Immature natural killer cell (primary cell): ENCODE results near the gene ZFP1. TPM values are rescaled to one million over a fixed set of nuclear protein-coding genes. Genes with fewer than 3 reads are reported as not detected.
"Not testable (repeated sequence)": the region's sequence is repeated elsewhere in the genome, so short reads cannot be mapped to it uniquely, and the experiment has no call there.

Experiments used
- DNase-seq, 3 donors: peaks; one replicate each; pipeline ENCODE4 v3.0.0; 2022; ENCODE audit warnings: mixed read lengths in 1 of 3
- H3K27ac Mint-ChIP-seq, 6 donors: one replicate each; pipeline ENCODE4 v1.8.0; 2020; ENCODE audit warnings: mixed read lengths in 6 of 6, mild to moderate bottlenecking in 5 of 6, inconsistent platforms in 4 of 6, moderate library complexity in 3 of 6
- H3K27me3 Mint-ChIP-seq, 3 donors: one replicate each; pipeline ENCODE4 v1.8.0; 2020 to 2021; ENCODE audit warnings: low read depth in 3 of 3, mild to moderate bottlenecking in 3 of 3, mixed read lengths in 3 of 3, moderate library complexity in 3 of 3, inconsistent platforms in 1 of 3
- H3K36me3 Mint-ChIP-seq, 3 donors: one replicate each; pipeline ENCODE4 v1.8.0; 2020; ENCODE audit warnings: mixed read lengths in 3 of 3, inconsistent platforms in 2 of 3, mild to moderate bottlenecking in 2 of 3
- H3K4me1 Mint-ChIP-seq, 2 donors: one replicate each; pipeline ENCODE4 v1.8.0; 2020; ENCODE audit warnings: inconsistent platforms in 2 of 2, mild to moderate bottlenecking in 2 of 2, mixed read lengths in 2 of 2, moderate library complexity in 1 of 2
- H3K4me3 Mint-ChIP-seq, 5 donors: one replicate each; pipeline ENCODE4 v1.8.0; 2020; ENCODE audit warnings: mild to moderate bottlenecking in 5 of 5, mixed read lengths in 5 of 5, inconsistent platforms in 3 of 5, moderate library complexity in 3 of 5
- H3K9me3 Mint-ChIP-seq, 6 donors: one replicate each; pipeline ENCODE4 v1.8.0; 2020; ENCODE audit warnings: mild to moderate bottlenecking in 6 of 6, mixed read lengths in 6 of 6, inconsistent platforms in 4 of 6, moderate library complexity in 3 of 6
- polyA plus RNA-seq, 3 donors: library from polyadenylated mRNA; unstranded; fragments of 300-500 nt; fragmentation: Illumina TruSeq; gene quantifications; one replicate each; pipeline ENCODE4 v1.2.3, GENCODE V29; 2021

ZFP1 gene
- polyA plus RNA-seq, 3 donors from 2014 or later = 5.6 to 23.0 (median 15.5) TPM

DNA sequence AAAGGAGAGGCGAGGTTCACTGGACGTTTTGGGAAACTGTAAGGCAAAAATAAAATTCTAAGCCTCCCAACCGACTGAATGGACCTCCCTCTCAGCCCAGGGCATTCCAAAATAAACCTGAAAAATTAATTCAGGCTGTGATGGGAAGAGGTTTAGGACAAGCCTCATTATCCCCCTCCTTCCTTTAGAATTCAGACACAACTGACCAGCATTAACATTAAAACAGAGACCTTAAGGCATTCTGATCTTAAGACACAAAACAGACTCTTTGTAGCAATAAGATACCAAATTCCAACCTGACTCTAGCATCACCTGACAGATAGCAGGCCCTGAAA, 31.4 kb upstream of the ZFP1 start:
- H3K27me3 Mint-ChIP-seq = peaks cover 0 to 5% (median 5%) of the 10 kb centered on the region in 3 donors
- H3K9me3 Mint-ChIP-seq = peaks cover 0 to 9% (median 0%) of the 10 kb centered on the region in 6 donors
- H3K36me3 Mint-ChIP-seq = no peaks in the 10 kb centered on the region
- no peaks in the 10 kb centered on the region for H3K4me1 Mint-ChIP-seq
- H3K27ac Mint-ChIP-seq = no peak overlapping the region
- no peak overlapping the region for H3K4me3 Mint-ChIP-seq
- DNase-seq = no peak

DNA sequence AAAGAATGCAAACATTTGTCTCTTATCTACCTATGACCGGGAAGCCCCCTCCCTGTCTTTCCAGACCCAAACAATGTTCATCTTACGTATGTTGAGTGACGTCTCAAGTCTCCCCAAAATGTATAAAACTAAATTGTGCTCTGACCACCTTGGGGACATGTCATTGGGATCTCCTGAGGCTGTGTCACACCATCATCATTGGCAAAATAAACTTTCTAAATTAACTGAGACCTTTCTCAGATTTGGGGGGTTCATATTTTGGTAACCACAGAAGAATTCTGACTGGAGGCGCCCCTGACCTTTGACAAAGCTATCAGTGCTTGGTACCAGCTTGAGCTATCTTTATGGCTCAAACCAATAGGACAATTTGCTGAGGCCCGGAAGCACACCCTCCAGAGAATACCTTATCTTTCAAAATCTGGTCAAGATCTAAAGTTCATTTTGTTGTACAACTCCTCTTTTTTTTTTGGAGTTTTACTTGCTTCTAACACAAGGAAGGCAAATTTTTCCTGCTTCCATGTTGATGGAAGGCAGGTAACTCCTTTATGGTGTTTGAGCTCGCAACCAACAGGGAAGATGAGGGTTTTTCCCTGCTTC, 29.3 kb upstream of the ZFP1 start:
- peaks cover 0 to 3% (median 0%) of the 10 kb centered on the region in 3 donors for H3K27me3 Mint-ChIP-seq
- H3K27ac Mint-ChIP-seq = no peak overlapping the region
- H3K4me1 Mint-ChIP-seq = no peaks in the 10 kb centered on the region
- no peak for DNase-seq
- peaks cover 0 to 4% (median 0%) of the 10 kb centered on the region in 3 donors for H3K36me3 Mint-ChIP-seq
- H3K4me3 Mint-ChIP-seq = no peak overlapping the region
- peaks cover 0 to 18% (median 2%) of the 10 kb centered on the region in 6 donors for H3K9me3 Mint-ChIP-seq

DNA sequence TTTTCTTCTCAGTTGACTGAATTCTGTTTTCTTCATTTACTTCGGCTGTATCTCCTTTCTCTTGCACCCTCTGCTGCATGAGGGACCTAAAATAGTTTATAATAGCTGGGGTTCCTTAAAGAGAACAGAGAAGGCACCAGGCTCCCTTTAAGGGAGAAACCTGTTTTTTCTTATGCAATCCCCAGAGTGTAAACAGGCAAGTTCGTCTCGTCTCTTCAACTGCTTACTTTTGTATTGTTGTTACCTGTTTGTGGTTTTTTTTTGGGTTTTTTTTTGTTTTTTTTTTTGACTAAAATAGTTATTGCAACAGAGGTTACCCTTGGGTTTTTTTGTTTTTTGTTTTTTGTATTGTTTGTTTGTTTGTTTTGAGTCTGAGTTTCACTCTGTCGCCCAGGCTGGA, 28.1 kb upstream of the ZFP1 start:
- Mint-ChIP-seq H3K36me3 (peaks cover 0 to 4% (median 0%) of the 10 kb centered on the region in 3 donors), H3K9me3 (peaks cover 0 to 18% (median 2%) of the 10 kb centered on the region in 6 donors), H3K27ac (no peak overlapping the region), H3K4me1 (no peaks in the 10 kb centered on the region), H3K4me3 (no peak overlapping the region), H3K27me3 (peaks cover 0 to 3% (median 2%) of the 10 kb centered on the region in 3 donors)
- no peak for DNase-seq

DNA sequence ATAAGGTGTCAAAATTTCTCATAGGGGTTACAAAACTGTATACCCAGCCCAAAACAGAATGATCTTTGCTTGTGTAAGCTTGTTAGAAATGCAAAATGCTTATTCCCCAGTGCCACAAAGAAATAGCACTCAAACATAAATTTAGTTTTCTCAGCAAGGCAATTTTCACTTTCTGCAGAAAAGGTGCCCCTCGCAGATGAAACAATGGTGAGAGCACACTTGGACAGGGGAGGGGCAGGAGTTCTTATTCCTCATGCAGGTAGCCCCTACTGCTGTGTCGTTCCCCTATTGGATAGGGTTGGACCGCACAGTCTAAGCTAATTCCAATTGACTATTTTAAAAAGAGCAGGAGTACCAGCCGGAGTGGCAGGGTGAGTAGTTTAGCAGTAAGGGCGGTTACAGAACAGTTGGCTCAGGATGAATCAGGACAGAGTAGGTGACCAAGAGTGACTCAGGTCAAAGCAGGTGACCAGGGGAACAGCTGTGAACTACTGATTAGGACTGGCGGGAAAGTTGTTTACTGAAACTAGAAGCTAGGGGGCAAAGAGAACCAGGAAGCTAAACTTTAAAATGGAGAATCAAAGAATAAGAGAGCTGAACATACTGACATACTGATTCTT, 26.3 kb upstream of the ZFP1 start:
- no peak for DNase-seq
- Mint-ChIP-seq H3K4me1 (no peaks in the 10 kb centered on the region), H3K27me3 (peaks cover 0 to 3% (median 2%) of the 10 kb centered on the region in 3 donors), H3K9me3 (peaks cover 0 to 18% (median 2%) of the 10 kb centered on the region in 6 donors), H3K36me3 (peaks cover 0 to 4% (median 0%) of the 10 kb centered on the region in 3 donors), H3K4me3 (no peak overlapping the region), H3K27ac (no peak overlapping the region)

DNA sequence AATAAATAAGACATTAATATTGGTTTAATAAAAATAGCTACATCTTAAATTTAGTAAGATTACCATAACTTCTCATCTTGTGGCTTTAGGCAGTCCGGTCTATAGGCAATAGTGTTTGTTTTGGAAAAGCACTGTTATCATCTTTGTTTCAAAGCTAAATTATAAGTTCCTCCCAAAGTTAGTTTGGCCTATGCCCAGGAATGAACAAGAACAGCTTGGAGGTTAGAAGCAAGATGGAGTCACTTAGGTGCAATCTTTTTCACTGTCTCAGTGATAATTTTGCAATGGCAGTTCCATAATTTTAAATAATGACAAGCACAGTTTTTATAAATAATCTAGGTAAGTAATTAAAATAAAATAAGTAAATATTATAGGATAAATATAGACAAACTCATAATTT, 25.7 kb upstream of the ZFP1 start:
- Mint-ChIP-seq H3K4me1 (no peaks in the 10 kb centered on the region), H3K9me3 (peaks cover 0 to 18% (median 7%) of the 10 kb centered on the region in 6 donors), H3K4me3 (no peak overlapping the region), H3K27ac (no peak overlapping the region), H3K36me3 (peaks cover 0 to 4% (median 3%) of the 10 kb centered on the region in 3 donors), H3K27me3 (peaks cover 0 to 3% (median 2%) of the 10 kb centered on the region in 3 donors)
- no peak for DNase-seq

DNA sequence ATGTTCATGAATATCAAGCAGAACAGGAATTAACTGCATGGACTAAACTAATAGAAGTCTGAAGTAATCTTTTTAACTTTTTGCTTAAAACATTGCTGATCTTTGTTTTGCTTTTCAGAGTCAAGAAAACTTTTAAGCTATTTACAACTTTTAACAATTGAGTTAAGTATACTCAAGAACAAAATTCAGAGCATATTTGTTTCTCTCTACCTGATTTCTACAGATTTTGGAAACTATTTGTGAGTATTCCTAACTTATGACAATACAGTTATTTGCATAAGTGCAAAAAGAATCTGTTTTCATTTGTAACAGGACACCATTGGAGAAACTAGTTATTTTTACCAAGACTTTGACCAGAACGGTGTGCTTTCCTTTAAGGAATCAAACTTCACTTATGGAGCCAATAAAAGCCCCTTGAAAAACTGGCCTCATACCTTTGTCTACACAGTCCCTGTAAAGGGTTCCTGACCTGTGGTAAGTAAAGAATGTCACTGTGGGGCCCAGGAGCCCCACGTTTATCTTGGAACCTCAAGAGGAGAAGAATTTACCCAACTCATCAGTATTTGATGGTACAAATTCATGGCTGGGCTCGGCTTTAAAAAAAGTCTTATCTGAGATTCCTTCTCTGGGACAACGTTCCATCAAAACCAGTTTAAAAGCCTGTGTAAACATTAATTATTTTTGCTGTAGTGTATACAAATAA, 20.5 kb upstream of the ZFP1 start:
- Mint-ChIP-seq H3K27ac (no peak overlapping the region), H3K4me1 (peaks cover 9 to 12% of the 10 kb centered on the region in 2 donors), H3K36me3 (peaks cover 0 to 7% (median 0%) of the 10 kb centered on the region in 3 donors), H3K9me3 (peaks cover 0 to 6% (median 2%) of the 10 kb centered on the region in 6 donors), H3K27me3 (peaks cover 2 to 9% (median 3%) of the 10 kb centered on the region in 3 donors), H3K4me3 (no peak overlapping the region)
- no peak for DNase-seq

DNA sequence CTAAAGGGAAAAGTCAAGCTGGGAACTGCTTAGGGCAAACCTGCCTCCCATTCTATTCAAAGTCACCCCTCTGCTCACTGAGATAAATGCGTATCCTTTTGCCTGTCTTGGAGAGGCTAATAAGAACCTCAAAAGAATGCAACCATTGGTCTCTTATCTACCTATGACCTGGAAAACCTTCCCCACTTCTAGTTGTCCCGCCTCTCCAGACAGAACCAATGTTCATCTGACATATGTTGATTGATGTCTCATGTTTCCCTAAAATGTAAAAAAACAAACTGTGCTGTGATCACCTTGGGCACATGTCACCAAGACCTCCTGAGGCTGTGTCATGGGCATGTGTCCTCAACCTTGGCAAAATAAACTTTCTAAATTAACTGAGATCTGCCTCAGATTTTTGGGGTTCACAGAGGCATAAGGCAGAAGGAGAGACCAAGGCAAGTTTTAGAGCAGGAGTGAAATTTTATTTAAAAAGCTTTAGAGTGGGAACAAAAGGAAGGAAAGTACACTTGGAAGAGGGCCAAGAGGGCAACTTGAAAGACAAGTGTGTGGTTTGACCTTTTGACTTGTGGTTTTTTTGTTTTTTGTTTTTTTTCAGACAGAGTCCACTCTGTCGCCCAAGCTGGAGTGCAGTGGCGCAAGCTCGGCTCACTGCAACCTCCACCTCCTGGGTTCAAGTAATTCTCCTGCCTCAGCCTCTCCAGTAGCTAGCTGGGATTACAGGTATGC, 18.7 kb upstream of the ZFP1 start:
- not testable (repeated sequence) for H3K36me3 Mint-ChIP-seq, DNase-seq, H3K27ac Mint-ChIP-seq, H3K9me3 Mint-ChIP-seq, H3K27me3 Mint-ChIP-seq
- H3K4me3 Mint-ChIP-seq = peak overlapping the region in 1 of 5 donors; percentile 0
- H3K4me1 Mint-ChIP-seq = peaks cover 9 to 12% of the 10 kb centered on the region in 2 donors

DNA sequence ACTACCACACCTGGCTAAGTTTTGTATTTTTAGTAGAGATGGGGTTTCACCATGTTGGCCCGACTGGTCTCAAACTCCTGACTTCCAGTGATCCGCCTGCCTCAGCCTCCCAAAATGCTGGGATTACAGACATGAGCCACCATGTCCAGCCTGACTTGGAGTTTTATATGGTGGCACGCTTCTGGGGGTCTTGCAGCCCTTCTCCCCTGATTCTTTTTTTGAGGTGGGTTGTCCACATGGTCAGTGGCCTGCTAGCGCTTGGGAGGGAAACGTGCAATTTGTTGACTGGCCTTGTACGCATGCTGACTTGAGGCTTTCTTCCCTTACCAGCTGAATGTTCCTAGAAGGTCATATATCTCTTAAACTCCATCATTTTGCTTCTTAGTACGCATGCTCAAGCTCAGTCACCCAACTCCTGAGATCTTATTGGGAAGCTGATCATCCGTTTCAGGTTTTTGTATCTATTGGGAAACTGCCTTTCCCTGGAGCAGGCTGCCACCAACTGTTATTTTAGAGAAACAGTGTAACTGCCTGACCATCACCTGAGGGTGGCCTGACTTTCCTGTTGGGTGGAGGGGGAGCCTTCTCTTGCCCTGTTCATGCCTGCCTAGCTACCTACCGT, 18.1 kb upstream of the ZFP1 start:
- Mint-ChIP-seq H3K9me3 (peaks cover 0 to 6% (median 2%) of the 10 kb centered on the region in 6 donors), H3K4me3 (no peak overlapping the region), H3K36me3 (peaks cover 0 to 7% (median 0%) of the 10 kb centered on the region in 3 donors), H3K4me1 (peaks cover 9 to 12% of the 10 kb centered on the region in 2 donors), H3K27me3 (peaks cover 2 to 9% (median 3%) of the 10 kb centered on the region in 3 donors), H3K27ac (no peak overlapping the region)
- no peak for DNase-seq

DNA sequence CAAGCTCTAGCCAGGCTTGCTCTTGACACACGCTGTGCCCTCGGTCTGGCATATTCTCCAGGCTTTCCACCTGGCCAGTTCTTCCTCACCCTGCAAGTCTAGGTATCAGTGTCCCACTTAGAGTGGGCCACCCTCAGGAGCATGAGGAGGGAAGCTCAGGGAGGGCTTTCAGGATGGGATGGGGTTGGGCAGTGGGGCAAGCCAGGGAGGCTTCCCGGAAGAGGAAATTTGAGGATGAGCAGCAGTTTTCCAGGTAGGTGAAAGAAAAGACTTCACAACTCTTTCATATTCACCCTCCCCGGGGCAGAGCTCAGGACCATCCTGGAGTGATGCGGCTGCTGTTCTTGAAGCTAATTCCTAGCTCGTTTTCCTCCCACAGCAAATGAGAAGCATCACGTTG, 17.2 kb upstream of the ZFP1 start:
- Mint-ChIP-seq H3K27me3 (peaks cover 2 to 9% (median 3%) of the 10 kb centered on the region in 3 donors), H3K27ac (no peak overlapping the region), H3K36me3 (peaks cover 0 to 7% (median 0%) of the 10 kb centered on the region in 3 donors), H3K9me3 (peaks cover 0 to 6% (median 2%) of the 10 kb centered on the region in 6 donors), H3K4me3 (no peak overlapping the region), H3K4me1 (peaks cover 9 to 12% of the 10 kb centered on the region in 2 donors)
- no peak for DNase-seq

DNA sequence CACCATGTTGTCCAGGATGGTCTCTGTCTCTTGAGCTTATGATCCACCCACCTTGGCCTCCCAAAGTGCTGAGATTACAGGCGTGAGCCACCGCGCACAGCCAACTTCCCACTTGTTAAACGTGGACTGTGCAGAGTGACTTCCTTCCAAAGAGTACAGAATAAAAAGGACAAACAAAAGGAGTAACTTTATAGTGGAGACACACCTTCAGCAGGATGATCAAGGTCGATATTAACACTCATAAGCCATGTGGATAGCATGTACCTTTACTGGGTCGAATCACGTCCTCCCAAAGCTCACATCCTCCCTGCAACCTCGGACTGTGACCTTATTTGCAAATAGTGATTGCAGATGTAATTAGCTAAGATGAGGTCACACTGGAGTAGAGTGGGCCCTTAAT, 10.1 kb upstream of the ZFP1 start:
- peak overlapping the region in 4 of 5 donors; percentile 13 to 81 (median 32) for H3K4me3 Mint-ChIP-seq
- H3K27ac Mint-ChIP-seq = peak overlapping the region in 1 of 6 donors; percentile 41
- no peaks in the 10 kb centered on the region for H3K36me3 Mint-ChIP-seq

DNA sequence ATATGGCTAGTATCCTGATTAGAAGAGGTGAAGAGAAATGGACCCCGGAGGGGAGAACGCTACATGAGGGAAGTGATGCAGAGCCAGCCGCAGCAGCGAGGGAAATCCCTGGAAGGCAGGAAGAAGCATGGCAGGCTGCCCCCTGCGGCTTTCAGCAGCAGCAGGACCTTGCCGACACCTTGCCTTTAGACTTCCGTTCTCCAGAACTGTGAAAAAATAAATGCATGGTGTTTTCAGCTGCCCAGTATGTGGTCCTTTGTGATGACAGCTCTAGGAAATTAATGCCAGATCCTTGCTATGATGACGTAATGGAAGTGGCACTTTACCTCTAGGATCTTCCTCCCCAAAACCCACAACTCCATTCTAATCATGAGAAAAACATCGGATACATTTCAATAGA, 9.7 kb upstream of the ZFP1 start:
- H3K4me3 Mint-ChIP-seq = peak overlapping the region; percentile 13 to 81 (median 28)
- peaks cover 0 to 12% (median 0%) of the 10 kb centered on the region in 3 donors for H3K27me3 Mint-ChIP-seq
- peak; percentile 23 to 41 (median 32) for DNase-seq
- H3K36me3 Mint-ChIP-seq = no peaks in the 10 kb centered on the region
- peaks cover 10% of the 10 kb centered on the region in 2 donors for H3K4me1 Mint-ChIP-seq
- peak overlapping the region in 3 of 6 donors; percentile 8 to 41 (median 17) for H3K27ac Mint-ChIP-seq
- H3K9me3 Mint-ChIP-seq = no peaks in the 10 kb centered on the region

More for the DNA sequence above, 10.1 kb upstream of the ZFP1 start:
- Mint-ChIP-seq H3K27me3 (peaks cover 0 to 12% (median 0%) of the 10 kb centered on the region in 3 donors), H3K4me1 (peaks cover 10% of the 10 kb centered on the region in 2 donors), H3K9me3 (no peaks in the 10 kb centered on the region)
- DNase-seq = no peak

DNA sequence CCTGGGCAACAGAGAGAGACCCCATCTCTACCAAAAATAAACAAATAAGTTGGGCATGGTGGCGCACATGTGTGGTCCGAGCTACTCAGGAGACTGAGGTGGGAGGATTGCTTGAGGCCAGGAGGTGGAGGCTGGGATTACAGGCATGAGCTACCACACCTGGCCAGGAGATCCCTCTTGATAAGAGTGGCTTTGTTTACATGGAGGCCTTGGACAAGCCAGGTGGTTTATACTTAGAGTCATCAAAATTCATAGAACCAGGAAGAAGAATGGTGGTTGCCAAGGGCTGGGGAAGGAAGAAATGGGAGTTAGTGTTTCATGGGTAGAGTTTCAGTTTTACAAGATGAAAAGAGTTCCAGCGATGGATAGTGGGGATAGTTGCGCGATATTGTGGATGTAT, 8.8 kb upstream of the ZFP1 start:
- Mint-ChIP-seq H3K36me3 (no peaks in the 10 kb centered on the region), H3K4me1 (peaks cover 10% of the 10 kb centered on the region in 2 donors), H3K27ac (no peak overlapping the region), H3K27me3 (peaks cover 0 to 12% (median 0%) of the 10 kb centered on the region in 3 donors), H3K9me3 (no peaks in the 10 kb centered on the region), H3K4me3 (no peak overlapping the region)
- DNase-seq = no peak

DNA sequence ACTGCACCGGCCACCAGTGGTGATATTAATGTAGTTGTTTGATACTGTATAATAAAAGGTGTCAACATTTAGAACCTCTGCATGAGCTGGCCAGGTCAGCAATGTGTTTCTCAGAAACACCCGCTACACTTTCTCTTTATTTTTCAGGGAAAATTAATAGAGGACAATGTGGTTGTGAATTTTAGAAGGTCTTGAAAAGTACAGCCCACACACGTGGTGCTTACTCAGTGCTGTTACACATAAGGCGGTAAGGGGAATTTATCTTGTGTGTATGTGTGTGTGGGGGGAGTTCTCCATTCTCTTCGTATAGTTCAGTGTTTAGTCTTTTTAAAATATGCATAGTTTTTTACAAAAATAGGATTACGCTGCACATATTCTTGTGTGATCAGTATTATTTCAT, 4.4 kb upstream of the ZFP1 start:
- Mint-ChIP-seq H3K27ac (no peak overlapping the region), H3K4me1 (peaks cover 1 to 12% of the 10 kb centered on the region in 2 donors), H3K36me3 (no peaks in the 10 kb centered on the region), H3K27me3 (peaks cover 2 to 9% (median 4%) of the 10 kb centered on the region in 3 donors), H3K4me3 (no peak overlapping the region), H3K9me3 (no peaks in the 10 kb centered on the region)
- DNase-seq = no peak
